Adrenal gland (tissue), 12 donors: ENCODE results near the gene IQGAP2. TPM values are rescaled to one million over a fixed set of nuclear protein-coding genes. Genes with fewer than 3 reads are reported as not detected.

Experiments used
- DNase-seq, 7 donors: peaks; one replicate each; pipeline ENCODE4 v3.0.0-alpha.2; 2019 to 2020
- H3K27ac ChIP-seq, 5 donors: fragments of 200-600 bp; sonication (generic) in 4 of 5; 1 replicate in 3 of 5; 2 replicates in 2 of 5; pipeline versions ENCODE4 v1.5.1 to v1.8.0; 2016 to 2020; ENCODE audit warnings: mild to moderate bottlenecking in 1 of 5
- H3K27me3 ChIP-seq: fragments of 200-600 bp; 2 replicates; pipeline ENCODE4 v1.8.0; 2021
- H3K36me3 ChIP-seq, 2 donors: fragments of 200-600 bp; replicated peaks in 1 of 2; 1 replicate in 1 of 2; 2 replicates in 1 of 2; pipeline versions ENCODE4 v1.5.1 to v1.8.0; 2018 to 2022
- H3K4me1 ChIP-seq, 2 donors: fragments of 200-600 bp; replicated peaks in 1 of 2; 1 replicate in 1 of 2; 2 replicates in 1 of 2; pipeline versions ENCODE4 v1.5.1 to v1.8.0; 2018 to 2021
- H3K4me3 ChIP-seq, 4 donors: fragments of 200-600 bp; sonication (generic) in 3 of 4; one replicate each; pipeline ENCODE4 v1.5.1; 2016 to 2018
- H3K9me3 ChIP-seq, 3 donors: fragments of 200-600 bp; sonication (generic) in 1 of 3; replicated peaks in 1 of 3; 1 replicate in 2 of 3; 2 replicates in 1 of 3; pipeline versions ENCODE4 v1.5.1 to v1.8.0; 2016 to 2021
- POLR2A ChIP-seq, 2 donors: fragments of 450-650 bp; IDR thresholded peaks; one replicate each; pipeline ENCODE4 v1.6.1; 2017; ENCODE audit warnings: antibody characterized with exemption in 2 of 2, mild to moderate bottlenecking in 2 of 2, moderate library complexity in 1 of 2
- WGBS, 4 donors: extraction: QIAGEN DNeasy Blood & Tissue Kit in 2 of 4; methylation state at CpG; one replicate each; pipeline versions ENCODE4 v1.1.5 to v1.1.7; 2013 to 2017; 5-methylcytosine and 5-hydroxymethylcytosine counted together
- intact Hi-C, 2 donors: fragments of 100-400 bp; cut with DNase I; formaldehyde crosslinking; loops; one replicate each; pipeline versions ENCODE4 v1.14.1 to v1.15.0; 2022 to 2023
- polyA plus RNA-seq, 3 donors: library from polyadenylated mRNA; stranded (reverse); fragments of 200-250 nt in 2 of 3; fragments of 350-450 nt in 1 of 3; fragmentation: Illumina TruSeq in 1 of 3; extraction: RNeasy Lipid Tissue Mini Kit (QIAGEN cat#74804) in 1 of 3; gene quantifications; one replicate each; pipeline ENCODE4 v1.2.3, GENCODE V29; 2013 to 2014
- total RNA-seq, 9 donors: library from RNA; depleted of rRNA in 4 of 9; stranded (reverse); fragments of >200 nt in 4 of 9; fragments of 120-200 nt in 1 of 9; fragmentation: NEBNext Ultra II Directional in 1 of 9; extraction: Animal tissue kit (Norgen Biotek cat#: 25700) in 1 of 9; gene quantifications; one replicate each; pipeline versions ENCODE4 v1.1.0 to v1.2.4, GENCODE V29; 2013 to 2023
- TF ChIP-seq, protein P1 (sequence below), 6 experiments: fragments of 450-650 bp in 4 of 6; fragments of 200-600 bp in 2 of 6; sonication (generic) in 1 of 6; IDR thresholded peaks; 1 replicate in 5 of 6; 2 replicates in 1 of 6; pipeline versions ENCODE4 v1.5.1 to v1.8.0; 2016 to 2021; ENCODE audit warnings: antibody characterized with exemption in 6 of 6, mild to moderate bottlenecking in 2 of 6, moderate library complexity in 1 of 6
- donor health status: healthy with polysubstance abuse.
- donor health status: Bipolar disorder and iron deficiency.
- donor health status: DM: yes; HTN: yes; CAD: no.
- donor health status: DM: no; HTN: no; CAD: no.
- donor health status: DM: no; HTN: no; CAD: no.
- donor health status: DM: yes; HTN: yes; CAD: no.

The IQGAP2 gene
- total and polyA plus RNA-seq, 12 donors: 14.9 to 77.3 (median 36.1) TPM

GRCh38 chr5:76717222-76718083 lies 314.4 kb downstream of the IQGAP2 start:
- H3K36me3 ChIP-seq: no peaks in the 10 kb centered on the region
- H3K4me3 ChIP-seq: peak overlapping the region in 2 of 4 donors; percentile 83 to 93
- peaks cover 6 to 27% of the 10 kb centered on the region in 2 donors for H3K4me1 ChIP-seq
- peak overlapping the region in 1 of 5 donors; percentile 44 for H3K27ac ChIP-seq
- no peaks in the 10 kb centered on the region for H3K27me3 ChIP-seq
- DNase-seq: no peak
- WGBS, 4 donors: 68 to 79% (median 75%) methylated on average over 11 of the region's 11 CpGs
- H3K9me3 ChIP-seq: no peaks in the 10 kb centered on the region
- intact Hi-C loops: loop anchor here in 1 of 2 donors (2.0 kb wide), 1 partner anchor 53 kb away; no protein-coding TSS in a partner anchor
- TF ChIP-seq POLR2A (IDR thresholded peaks at IDR 0.05): no peak
- TF ChIP-seq, protein P1, sequence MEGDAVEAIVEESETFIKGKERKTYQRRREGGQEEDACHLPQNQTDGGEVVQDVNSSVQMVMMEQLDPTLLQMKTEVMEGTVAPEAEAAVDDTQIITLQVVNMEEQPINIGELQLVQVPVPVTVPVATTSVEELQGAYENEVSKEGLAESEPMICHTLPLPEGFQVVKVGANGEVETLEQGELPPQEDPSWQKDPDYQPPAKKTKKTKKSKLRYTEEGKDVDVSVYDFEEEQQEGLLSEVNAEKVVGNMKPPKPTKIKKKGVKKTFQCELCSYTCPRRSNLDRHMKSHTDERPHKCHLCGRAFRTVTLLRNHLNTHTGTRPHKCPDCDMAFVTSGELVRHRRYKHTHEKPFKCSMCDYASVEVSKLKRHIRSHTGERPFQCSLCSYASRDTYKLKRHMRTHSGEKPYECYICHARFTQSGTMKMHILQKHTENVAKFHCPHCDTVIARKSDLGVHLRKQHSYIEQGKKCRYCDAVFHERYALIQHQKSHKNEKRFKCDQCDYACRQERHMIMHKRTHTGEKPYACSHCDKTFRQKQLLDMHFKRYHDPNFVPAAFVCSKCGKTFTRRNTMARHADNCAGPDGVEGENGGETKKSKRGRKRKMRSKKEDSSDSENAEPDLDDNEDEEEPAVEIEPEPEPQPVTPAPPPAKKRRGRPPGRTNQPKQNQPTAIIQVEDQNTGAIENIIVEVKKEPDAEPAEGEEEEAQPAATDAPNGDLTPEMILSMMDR (IDR thresholded peaks at IDR 0.05): no peak

DNA sequence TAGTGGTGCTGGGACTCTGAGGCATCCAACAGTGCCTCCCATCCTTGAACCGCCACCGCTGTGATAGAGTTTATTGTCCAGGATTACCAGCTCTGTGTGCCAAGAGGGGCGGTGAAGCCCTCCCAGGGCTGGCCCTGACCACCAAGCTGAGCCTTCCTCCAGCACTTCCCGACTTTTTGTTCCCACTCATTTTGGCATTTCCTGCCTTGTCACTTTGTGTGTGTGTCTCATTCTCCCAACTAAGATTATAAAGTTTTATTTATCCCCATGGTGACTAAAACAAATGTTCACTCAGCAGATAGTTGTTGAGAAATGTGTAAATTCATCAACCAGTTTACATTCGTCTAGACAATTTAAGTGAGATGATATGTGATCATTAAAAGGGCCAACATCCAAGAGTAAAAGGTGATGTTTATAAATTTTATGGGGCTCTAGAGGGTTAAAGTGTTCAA lies 315.3 kb downstream of the IQGAP2 start:
- Histone ChIP-seq H3K9me3 (no peaks in the 10 kb centered on the region), H3K4me1 (peaks cover 6 to 27% of the 10 kb centered on the region in 2 donors), H3K27ac (peak overlapping the region in 1 of 5 donors; percentile 54), H3K27me3 (no peaks in the 10 kb centered on the region), H3K4me3 (peak overlapping the region in 1 of 4 donors; percentile 93), H3K36me3 (no peaks in the 10 kb centered on the region)
- intact Hi-C loops: loop anchor here in 1 of 2 donors (2.0 kb wide), 1 partner anchor 52 kb away; no protein-coding TSS in a partner anchor
- peak in 2 of 7 donors; percentile 33 to 39 for DNase-seq
- 62 to 85% (median 79%) methylated on average over 5 of the region's 5 CpGs for WGBS, 4 donors
- TF ChIP-seq POLR2A (IDR thresholded peaks at IDR 0.05): peak in 1 of 2 donors; percentile 20
- TF ChIP-seq, protein P1 (IDR thresholded peaks at IDR 0.05): no peak

- intact Hi-C loops: loop anchor here in 1 of 2 donors (2.0 kb wide), 1 partner anchor 52 kb away; no protein-coding TSS in a partner anchor
- no peaks in the 10 kb centered on the region for H3K27me3 ChIP-seq
- 80 to 92% (median 84%) methylated on average over 4 of the region's 4 CpGs for WGBS, 4 donors
Measured at GRCh38 chr5:76718880-76719279, 315.8 kb downstream of the IQGAP2 start.

More at GRCh38 chr5:76718880-76719279, 315.8 kb downstream of the IQGAP2 start:
- Histone ChIP-seq H3K4me3 (no peak overlapping the region), H3K4me1 (peaks cover 6 to 27% of the 10 kb centered on the region in 2 donors), H3K9me3 (no peaks in the 10 kb centered on the region), H3K36me3 (no peaks in the 10 kb centered on the region), H3K27ac (peak overlapping the region in 1 of 5 donors; percentile 54)
- TF ChIP-seq POLR2A (IDR thresholded peaks at IDR 0.05): no peak
- TF ChIP-seq, protein P1 (IDR thresholded peaks at IDR 0.05): no peak
- no peak for DNase-seq
